K562 (cell line): ENCODE data around the gene SIGMAR1. TPM values are rescaled to one million over a fixed set of nuclear protein-coding genes. Genes with fewer than 3 reads are reported as not detected.

Source experiments
- GTF2F1 ChIP-seq: IDR thresholded peaks from 2 replicates; pipeline ENCODE4 v1.6.1; 2011; ENCODE audit warnings: low read depth, low read length, improper control_type of control experiment
- IRF9 ChIP-seq: fragments of 450-650 bp; IDR thresholded peaks from 2 replicates; pipeline ENCODE4 v1.6.1; 2016; ENCODE audit warnings: missing biosample characterization, missing genetic modification characterization
- NR4A1 ChIP-seq, 2 experiments: fragments of 250-450 bp in 1 of 2; fragments of 450-650 bp in 1 of 2; sonication (Bioruptor Pico) in 1 of 2; IDR thresholded peaks; 2 replicates each; pipeline versions ENCODE4 v1.4.0 to v1.6.1; 2016 to 2020; ENCODE audit warnings: mild to moderate bottlenecking in 2 of 2, missing compliant biosample characterization in 1 of 2, missing genetic modification characterization in 1 of 2, moderate library complexity in 1 of 2
- SREBF1 ChIP-seq: fragments of 150-350 bp; IDR thresholded peaks from 2 replicates; pipeline ENCODE4 v1.6.1; 2014; ENCODE audit warnings: antibody characterized with exemption, low read depth, low read length, borderline replicate concordance
- ZC3H4 ChIP-seq: sonication (generic); formaldehyde crosslinking; IDR thresholded peaks from 2 replicates; pipeline ENCODE4 v1.9.0; 2021; ENCODE audit warnings: missing genetic modification reagents, borderline replicate concordance
- ZMIZ1 ChIP-seq, 2 experiments: fragments of 150-350 bp in 1 of 2; IDR thresholded peaks; 2 replicates each; pipeline ENCODE4 v1.6.1; 2012 to 2016; ENCODE audit warnings: low read depth in 2 of 2, low read length in 2 of 2, mild to moderate bottlenecking in 1 of 2, moderate library complexity in 1 of 2
- polyA plus RNA-seq, 8 experiments: library from polyadenylated mRNA; depleted of rRNA in 4 of 8; stranded (reverse) in 5 of 8; unstranded in 3 of 8; fragments of >200 nt; fragmentation: Nextera tagmentation in 2 of 8; fragmentation: Illumina TruSeq in 1 of 8; extraction: Ambion mirVana in 2 of 8; extraction: Trizol in 1 of 8; gene quantifications; 2 replicates each; pipeline versions ENCODE4 v1.2.1 to v1.2.3, GENCODE V29; 2011 to 2014; ENCODE audit warnings: inconsistent platforms in 1 of 8, missing spikeins in 1 of 8
- total RNA-seq, 7 experiments: library from RNA; depleted of rRNA in 6 of 7; stranded (reverse); fragments of >200 nt in 6 of 7; fragmentation: Illumina TruSeq in 2 of 7; extraction: Trizol in 2 of 7; gene quantifications; 2 replicates each; pipeline versions ENCODE4 v1.2.1 to v1.2.3, GENCODE V29; 2011 to 2021; ENCODE audit warnings: low replicate concordance in 1 of 7

The SIGMAR1 gene
- total and polyA plus RNA-seq, 9 of the 15 experiments (the other 6 are each of a cell fraction or from before 2014, with no cell fraction given), result 6.9 to 80.0 (median 35.2) TPM

- TF ChIP-seq ZMIZ1 (IDR thresholded peaks at IDR 0.05; ENCODE audit: low read depth in 2 of 2, low read length in 2 of 2), result no peak
- no peak for TF ChIP-seq IRF9 (tag)
- TF ChIP-seq GTF2F1, result no peak
- TF ChIP-seq SREBF1, result no peak
- no peak for TF ChIP-seq ZC3H4 (CRISPR knock-in tag)
- TF ChIP-seq NR4A1 (CRISPR knock-in tag; IDR thresholded peaks at IDR 0.05), result no peak
- TF ChIP-seq NR4A1 (tag; IDR thresholded peaks at IDR 0.05), result no peak
- TF ChIP-seq, all 486 proteins: peak for 0
These were observed 22.5 kb downstream of the SIGMAR1 start (continued) for GRCh38 chr9:34615132-34615531.
